ENCODE measurements around the gene DNMT3A. TPM values are rescaled to one million over a fixed set of nuclear protein-coding genes. Genes with fewer than 3 reads are reported as not detected.

DNMT3A gene
- total and polyA plus RNA-seq, 3 donors from 2014 or later, result 15.5 to 36.3 (median 36.3) TPM

- no peaks in the 10 kb centered on the region for H3K27me3 ChIP-seq
- DNase-seq, result no peak
- no peak overlapping the region for H3K27ac ChIP-seq
- intact Hi-C loops (cut with DNase I; ENCODE audit: low total_unique reads), result no loop called here
- H3K4me3 ChIP-seq, result no peak overlapping the region
- no peaks in the 10 kb centered on the region for H3K36me3 ChIP-seq (ENCODE audit: low read depth, missing control alignments)
- peaks cover 20% of the 10 kb centered on the region for H3K4me1 ChIP-seq
- 73 to 84% methylated on average over 8 of the region's 8 CpGs for WGBS, 2 donors
- TF ChIP-seq CTCF (IDR thresholded peaks at IDR 0.05) (no peak), POLR2A (IDR thresholded peaks at IDR 0.05) (no peak)
- no peaks in the 10 kb centered on the region for H3K9me3 ChIP-seq
These were observed 40.0 kb downstream of the DNMT3A start for GRCh38 chr2:25301453-25302352.

GRCh38 chr2:25300001-25300400 lies 41.7 kb downstream of the DNMT3A start:
- no peaks in the 10 kb centered on the region for H3K36me3 ChIP-seq (ENCODE audit: low read depth, missing control alignments)

GRCh38 chr2:25298776-25299431 lies 42.8 kb downstream of the DNMT3A start:
- DNase-seq, result no peak
- TF ChIP-seq POLR2A (IDR thresholded peaks at IDR 0.05) (no peak), CTCF (IDR thresholded peaks at IDR 0.05) (no peak)
- 81 to 88% methylated on average over 7 of the region's 7 CpGs for WGBS, 2 donors
- H3K27me3 ChIP-seq, result no peaks in the 10 kb centered on the region
- no peaks in the 10 kb centered on the region for H3K36me3 ChIP-seq (ENCODE audit: low read depth, missing control alignments)
- H3K9me3 ChIP-seq, result no peaks in the 10 kb centered on the region
- H3K27ac ChIP-seq, result no peak overlapping the region
- H3K4me1 ChIP-seq, result peaks cover 19% of the 10 kb centered on the region
- intact Hi-C loops (cut with DNase I; ENCODE audit: low total_unique reads), result no loop called here
- no peak overlapping the region for H3K4me3 ChIP-seq

More at GRCh38 chr2:25300001-25300400, 41.7 kb downstream of the DNMT3A start:
- Histone ChIP-seq H3K4me3 (no peak overlapping the region), H3K27ac (no peak overlapping the region), H3K9me3 (no peaks in the 10 kb centered on the region), H3K4me1 (peaks cover 13% of the 10 kb centered on the region), H3K27me3 (no peaks in the 10 kb centered on the region)
- intact Hi-C loops (cut with DNase I; ENCODE audit: low total_unique reads), result no loop called here
- DNase-seq, result no peak
- no peak for TF ChIP-seq POLR2A (IDR thresholded peaks at IDR 0.05)
- TF ChIP-seq CTCF (IDR thresholded peaks at IDR 0.05), result no peak
- WGBS, 2 donors, result 88 to 96% methylated on average over 9 to 12 of the region's 12 CpGs

- TF ChIP-seq POLR2A (IDR thresholded peaks at IDR 0.05), result no peak
- H3K4me3 ChIP-seq, result no peak overlapping the region
- WGBS, 2 donors, result 73 to 76% methylated on average over 4 to 7 of the region's 7 CpGs
- intact Hi-C loops (cut with DNase I; ENCODE audit: low total_unique reads), result no loop called here
- H3K4me1 ChIP-seq, result peaks cover 20% of the 10 kb centered on the region
- no peaks in the 10 kb centered on the region for H3K36me3 ChIP-seq (ENCODE audit: low read depth, missing control alignments)
- no peak for DNase-seq
- H3K27ac ChIP-seq, result no peak overlapping the region
- no peaks in the 10 kb centered on the region for H3K27me3 ChIP-seq
- H3K9me3 ChIP-seq, result no peaks in the 10 kb centered on the region
These were observed 44.0 kb downstream of the DNMT3A start for GRCh38 chr2:25297738-25298137.

GRCh38 chr2:25295621-25296020 lies 46.1 kb downstream of the DNMT3A start:
- no peak for TF ChIP-seq CTCF (IDR thresholded peaks at IDR 0.05)
- TF ChIP-seq POLR2A (IDR thresholded peaks at IDR 0.05), result no peak
- no peaks in the 10 kb centered on the region for H3K27me3 ChIP-seq
- no peaks in the 10 kb centered on the region for H3K9me3 ChIP-seq
- intact Hi-C loops (cut with DNase I; ENCODE audit: low total_unique reads), result no loop called here
- 81 to 85% methylated on average over 7 of the region's 7 CpGs for WGBS, 2 donors
- H3K27ac ChIP-seq, result no peak overlapping the region
- no peak overlapping the region for H3K4me3 ChIP-seq
- H3K36me3 ChIP-seq (ENCODE audit: low read depth, missing control alignments), result no peaks in the 10 kb centered on the region
- no peak for DNase-seq
- peaks cover 30% of the 10 kb centered on the region for H3K4me1 ChIP-seq

Measured in testis (tissue), 3 donors.